GM12801 (cell line): Measurements from ENCODE around the gene CD68.

Source experiments
- CTCF ChIP-seq: IDR thresholded peaks from one replicate; pipeline ENCODE4 v1.5.1; 2011; ENCODE audit warnings: control low read depth; ENCODE audit not compliant: insufficient read length; ENCODE audit errors: extremely low read depth

Gene CD68

GRCh38 chr17:7572588-7573323, 6.7 kb upstream of the CD68 start:
- TF ChIP-seq CTCF = no peak

- no peak for TF ChIP-seq CTCF
Measured at GRCh38 chr17:7573324-7574080, 5.9 kb upstream of the CD68 start.

- no peak for TF ChIP-seq CTCF
Measured at GRCh38 chr17:7574176-7574953, 5.1 kb upstream of the CD68 start.

- no peak for TF ChIP-seq CTCF
Measured at GRCh38 chr17:7575481-7575883, 4.0 kb upstream of the CD68 start.

- no peak for TF ChIP-seq CTCF
Measured at GRCh38 chr17:7575959-7576358, 3.5 kb upstream of the CD68 start.

- TF ChIP-seq CTCF = no peak
Measured at GRCh38 chr17:7576432-7576937, 3.0 kb upstream of the CD68 start.
